Naive thymus-derived CD4-positive, alpha-beta T cell (primary cell): ENCODE results near the gene COBLL1. TPM values are rescaled to one million over a fixed set of nuclear protein-coding genes. Genes with fewer than 3 reads are reported as not detected.
"Not testable (repeated sequence)": the region's sequence is repeated elsewhere in the genome, so short reads cannot be mapped to it uniquely, and the experiment has no call there.

ENCODE experiments used
- ATAC-seq: fragments of 150-1000 bp; cut with Tn5 transposase; 2 replicates; pipeline ENCODE4 v1.10.0; 2021; ENCODE audit warnings: mild to moderate bottlenecking, moderate library complexity
- CTCF ChIA-PET: fragments of 350-600 bp; sonication (Branson Sonifier 250); formaldehyde crosslinking; loops from one replicate; lab custom pipeline; 2021; ENCODE audit warnings: antibody characterized with exemption; lab: Charles Lee
- POLR2A ChIA-PET: fragments of 350-600 bp; sonication (Branson Sonifier 250); formaldehyde crosslinking; loops from one replicate; lab custom pipeline; 2021; ENCODE audit warnings: antibody characterized with exemption, inconsistent platforms; lab: Charles Lee
- DNase-seq, 9 donors: peaks; one replicate each; pipeline versions ENCODE4 v3.0.0 to v3.0.0-alpha.2; 2020 to 2022; ENCODE audit warnings: mixed read lengths in 1 of 9
- H3K27ac ChIP-seq: one replicate; pipeline ENCODE4 v1.7.0; 2013; ENCODE audit warnings: mild to moderate bottlenecking, low read depth, low read length, moderate library complexity
- H3K27me3 ChIP-seq, 2 donors: one replicate each; pipeline ENCODE4 v1.7.0; 2013; ENCODE audit warnings: low read length in 2 of 2, mild to moderate bottlenecking in 2 of 2, moderate library complexity in 2 of 2; ENCODE audit not compliant: control insufficient read depth in 2 of 2, insufficient read depth in 2 of 2
- H3K36me3 ChIP-seq, 3 experiments: 1 replicate in 2 of 3; 2 replicates in 1 of 3; pipeline ENCODE4 v1.7.0; 2013; ENCODE audit warnings: low read length in 3 of 3, mild to moderate bottlenecking in 3 of 3, moderate library complexity in 1 of 3; ENCODE audit not compliant: insufficient read depth in 3 of 3, control insufficient read depth in 2 of 3
- H3K4me1 ChIP-seq, 2 donors: one replicate each; pipeline ENCODE4 v1.7.0; 2013; ENCODE audit warnings: low read length in 2 of 2, mild to moderate bottlenecking in 2 of 2, moderate library complexity in 1 of 2; ENCODE audit not compliant: control insufficient read depth in 2 of 2, insufficient read depth in 2 of 2
- H3K4me3 ChIP-seq: 2 replicates; pipeline ENCODE4 v1.7.0; 2013; ENCODE audit warnings: mild to moderate bottlenecking, low read length
- H3K9me3 ChIP-seq, 3 experiments: 1 replicate in 2 of 3; 2 replicates in 1 of 3; pipeline ENCODE4 v1.7.0; 2013; ENCODE audit warnings: low read length in 3 of 3; ENCODE audit not compliant: control insufficient read depth in 2 of 3
- H3K27ac Mint-ChIP-seq, 9 donors: one replicate each; pipeline ENCODE4 v1.8.0; 2020 to 2022; ENCODE audit warnings: mixed read lengths in 9 of 9, mild to moderate bottlenecking in 8 of 9, moderate library complexity in 5 of 9, inconsistent platforms in 2 of 9
- H3K27me3 Mint-ChIP-seq, 5 donors: one replicate each; pipeline ENCODE4 v1.8.0; 2021 to 2022; ENCODE audit warnings: mixed read lengths in 5 of 5, mild to moderate bottlenecking in 1 of 5
- H3K36me3 Mint-ChIP-seq, 5 donors: one replicate each; pipeline ENCODE4 v1.8.0; 2020 to 2022; ENCODE audit warnings: mixed read lengths in 5 of 5, mild to moderate bottlenecking in 3 of 5, inconsistent platforms in 1 of 5
- H3K4me1 Mint-ChIP-seq, 7 donors: one replicate each; pipeline ENCODE4 v1.8.0; 2020 to 2022; ENCODE audit warnings: mixed read lengths in 7 of 7, mild to moderate bottlenecking in 3 of 7, inconsistent platforms in 1 of 7
- H3K4me3 Mint-ChIP-seq, 10 donors: one replicate each; pipeline ENCODE4 v1.8.0; 2020 to 2022; ENCODE audit warnings: mild to moderate bottlenecking in 10 of 10, mixed read lengths in 10 of 10, moderate library complexity in 6 of 10, inconsistent platforms in 2 of 10
- H3K9me3 Mint-ChIP-seq, 11 donors: one replicate each; pipeline ENCODE4 v1.8.0; 2020 to 2022; ENCODE audit warnings: mixed read lengths in 11 of 11, mild to moderate bottlenecking in 4 of 11, inconsistent platforms in 1 of 11, moderate library complexity in 1 of 11
- intact Hi-C, 2 donors: fragments of 100-400 bp; cut with micrococcal nuclease; formaldehyde crosslinking; loops; one replicate each; pipeline ENCODE4 v1.15.1; 2023
- polyA plus RNA-seq, 2 donors: library from polyadenylated mRNA; unstranded; fragments of 300-500 nt; fragmentation: Illumina TruSeq; gene quantifications; one replicate each; pipeline ENCODE4 v1.2.3, GENCODE V29; 2021
- total RNA-seq, 6 experiments: library from RNA in 5 of 6; stranded (reverse) in 5 of 6; gene quantifications; 1 replicate in 5 of 6; 2 replicates in 1 of 6; pipeline ENCODE4 v1.2.3 and lab custom pipeline; 2021 to 2026

COBLL1 gene
- total and polyA plus RNA-seq, 7 experiments from 2014 or later: 0.22 to 8.0 (median 0.57) TPM; not detected in 2

GRCh38 chr2:164869420-164869772 is 27.8 kb upstream of the COBLL1 start:
- no peaks in the 10 kb centered on the region for H3K36me3 Mint-ChIP-seq
- DNase-seq: no peak
- ChIA-PET CTCF (no interaction called here), POLR2A (no interaction called here)
- intact Hi-C loops: no loop called here
- H3K9me3 Mint-ChIP-seq: peaks cover 0 to 4% (median 0%) of the 10 kb centered on the region in 11 donors
- H3K4me1 ChIP-seq: no peaks in the 10 kb centered on the region
- no peak overlapping the region for H3K27ac Mint-ChIP-seq
- no peaks in the 10 kb centered on the region for H3K36me3 ChIP-seq
- no peaks in the 10 kb centered on the region for H3K4me1 Mint-ChIP-seq
- no peaks in the 10 kb centered on the region for H3K27me3 ChIP-seq
- no peaks in the 10 kb centered on the region for H3K9me3 ChIP-seq
- no peak overlapping the region for H3K27ac ChIP-seq
- no peak for ATAC-seq
- no peak overlapping the region for H3K4me3 ChIP-seq
- H3K4me3 Mint-ChIP-seq: no peak overlapping the region
- H3K27me3 Mint-ChIP-seq: peaks cover 0 to 5% (median 0%) of the 10 kb centered on the region in 5 donors

GRCh38 chr2:164868563-164869419 is 27.2 kb upstream of the COBLL1 start:
- no peak overlapping the region for H3K4me3 Mint-ChIP-seq
- no peak overlapping the region for H3K27ac Mint-ChIP-seq
- peaks cover 0 to 5% (median 0%) of the 10 kb centered on the region in 5 donors for H3K27me3 Mint-ChIP-seq
- Histone ChIP-seq H3K36me3 (no peaks in the 10 kb centered on the region), H3K4me1 (no peaks in the 10 kb centered on the region), H3K27ac (no peak overlapping the region), H3K27me3 (no peaks in the 10 kb centered on the region), H3K9me3 (no peaks in the 10 kb centered on the region), H3K4me3 (no peak overlapping the region)
- no peaks in the 10 kb centered on the region for H3K4me1 Mint-ChIP-seq
- no peaks in the 10 kb centered on the region for H3K36me3 Mint-ChIP-seq
- DNase-seq: no peak
- ATAC-seq: no peak
- POLR2A ChIA-PET: no interaction called here
- peaks cover 0 to 3% (median 0%) of the 10 kb centered on the region in 11 donors for H3K9me3 Mint-ChIP-seq
- CTCF ChIA-PET: no interaction called here
- intact Hi-C loops: no loop called here

- Histone ChIP-seq H3K4me1 (no peaks in the 10 kb centered on the region), H3K36me3 (no peaks in the 10 kb centered on the region), H3K9me3 (no peaks in the 10 kb centered on the region), H3K4me3 (no peak overlapping the region), H3K27me3 (no peaks in the 10 kb centered on the region), H3K27ac (no peak overlapping the region)
- CTCF ChIA-PET: no interaction called here
- no peak overlapping the region for H3K4me3 Mint-ChIP-seq
- DNase-seq (no peak), ATAC-seq (no peak)
- H3K9me3 Mint-ChIP-seq: peaks cover 0 to 1% (median 0%) of the 10 kb centered on the region in 11 donors
- intact Hi-C loops: no loop called here
- H3K27ac Mint-ChIP-seq: no peak overlapping the region
- H3K4me1 Mint-ChIP-seq: no peaks in the 10 kb centered on the region
- H3K36me3 Mint-ChIP-seq: no peaks in the 10 kb centered on the region
- POLR2A ChIA-PET: no interaction called here
- peaks cover 0 to 8% (median 0%) of the 10 kb centered on the region in 5 donors for H3K27me3 Mint-ChIP-seq
Measured at GRCh38 chr2:164867779-164868397, 26.3 kb upstream of the COBLL1 start.

- intact Hi-C loops, H3K36me3 ChIP-seq, CTCF ChIA-PET, H3K27me3 ChIP-seq, DNase-seq, H3K4me3 Mint-ChIP-seq, H3K36me3 Mint-ChIP-seq, H3K27me3 Mint-ChIP-seq, H3K4me1 Mint-ChIP-seq, H3K4me3 ChIP-seq, H3K9me3 Mint-ChIP-seq, H3K9me3 ChIP-seq, H3K27ac Mint-ChIP-seq, H3K27ac ChIP-seq, ATAC-seq, H3K4me1 ChIP-seq, POLR2A ChIA-PET: not testable (repeated sequence)
Measured at GRCh38 chr2:164866381-164866780, 24.8 kb upstream of the COBLL1 start.

- DNase-seq: no peak
- CTCF ChIA-PET: no interaction called here
- H3K36me3 ChIP-seq: no peaks in the 10 kb centered on the region
- peaks cover 0 to 3% (median 0%) of the 10 kb centered on the region in 11 donors for H3K9me3 Mint-ChIP-seq
- H3K36me3 Mint-ChIP-seq: peaks cover 0 to 5% (median 0%) of the 10 kb centered on the region in 5 donors
- H3K4me1 ChIP-seq: no peaks in the 10 kb centered on the region
- no peak for ATAC-seq
- no peak overlapping the region for H3K4me3 ChIP-seq
- H3K27me3 Mint-ChIP-seq: peaks cover 0 to 8% (median 0%) of the 10 kb centered on the region in 5 donors
- H3K27ac Mint-ChIP-seq: no peak overlapping the region
- POLR2A ChIA-PET: no interaction called here
- no peak overlapping the region for H3K27ac ChIP-seq
- intact Hi-C loops: no loop called here
- no peak overlapping the region for H3K4me3 Mint-ChIP-seq
- no peaks in the 10 kb centered on the region for H3K4me1 Mint-ChIP-seq
- no peaks in the 10 kb centered on the region for H3K27me3 ChIP-seq
- H3K9me3 ChIP-seq: no peaks in the 10 kb centered on the region
Measured at GRCh38 chr2:164860694-164861042, 19.0 kb upstream of the COBLL1 start.

- H3K36me3 Mint-ChIP-seq, CTCF ChIA-PET, H3K4me1 Mint-ChIP-seq, H3K4me1 ChIP-seq, intact Hi-C loops, H3K36me3 ChIP-seq, H3K27ac Mint-ChIP-seq, H3K9me3 ChIP-seq, H3K9me3 Mint-ChIP-seq, H3K27me3 Mint-ChIP-seq, DNase-seq, H3K27ac ChIP-seq, H3K4me3 Mint-ChIP-seq, ATAC-seq, POLR2A ChIA-PET, H3K4me3 ChIP-seq, H3K27me3 ChIP-seq: not testable (repeated sequence)
Measured at GRCh38 chr2:164859906-164860693, 18.5 kb upstream of the COBLL1 start.
